OCI-LY1 (cell line): Measurements from ENCODE around the gene SOAT1.

Source experiments
- H2AFZ ChIP-seq: fragments of 200-600 bp; sonication (generic), shearing (Covaris generic); 2 replicates; pipeline ENCODE4 v1.6.0; 2014; ENCODE audit warnings: antibody characterized with exemption, mild to moderate bottlenecking, low read length
- H3F3A ChIP-seq: fragments of 200-600 bp; sonication (generic), shearing (Covaris generic); 2 replicates; pipeline ENCODE4 v1.6.0; 2014; ENCODE audit warnings: mild to moderate bottlenecking, antibody characterized with exemption, low read length, moderate library complexity; ENCODE audit not compliant: insufficient read depth
- H3K27ac ChIP-seq: fragments of 200-600 bp; sonication (generic); 2 replicates; pipeline ENCODE4 v1.5.1; 2014; ENCODE audit warnings: low read length, mixed run types, mild to moderate bottlenecking, low read depth; ENCODE audit not compliant: poor library complexity, severe bottlenecking
- H3K27me3 ChIP-seq: fragments of 200-600 bp; sonication (generic); 2 replicates; pipeline ENCODE4 v1.6.0; 2014; ENCODE audit warnings: antibody characterized with exemption, mild to moderate bottlenecking, low read length, moderate library complexity; ENCODE audit not compliant: insufficient read depth
- H3K36me3 ChIP-seq: fragments of 200-600 bp; sonication (generic); 2 replicates; pipeline ENCODE4 v1.6.1; 2014; ENCODE audit warnings: mild to moderate bottlenecking, antibody characterized with exemption, low read length, moderate library complexity, mixed read lengths; ENCODE audit not compliant: insufficient read depth
- H3K4me1 ChIP-seq: fragments of 200-600 bp; sonication (generic); 2 replicates; pipeline ENCODE4 v1.5.1; 2014; ENCODE audit warnings: mild to moderate bottlenecking, low read length, moderate library complexity; ENCODE audit not compliant: insufficient read depth, severe bottlenecking
- H3K4me2 ChIP-seq: fragments of 200-600 bp; sonication (generic), shearing (Covaris generic); 2 replicates; pipeline ENCODE4 v1.6.1; 2014; ENCODE audit warnings: low read length
- H3K4me3 ChIP-seq: fragments of 200-600 bp; sonication (generic); 2 replicates; pipeline ENCODE4 v1.5.1; 2014; ENCODE audit warnings: low read length, low read depth, mild to moderate bottlenecking, mixed read lengths; ENCODE audit not compliant: poor library complexity, severe bottlenecking
- H3K79me2 ChIP-seq: fragments of 200-600 bp; shearing (Covaris generic); 2 replicates; pipeline ENCODE4 v1.6.1; 2016; ENCODE audit warnings: mixed run types, low read length, mixed read lengths; ENCODE audit not compliant: insufficient read depth
- H3K9ac ChIP-seq: fragments of 200-600 bp; sonication (generic), shearing (Covaris generic); 2 replicates; pipeline ENCODE4 v1.6.1; 2014; ENCODE audit warnings: mild to moderate bottlenecking, low read length, mixed read lengths
- H3K9me2 ChIP-seq: fragments of 200-600 bp; sonication (generic), shearing (Covaris generic); 2 replicates; pipeline ENCODE4 v1.6.1; 2014; ENCODE audit warnings: low read depth, mild to moderate bottlenecking, low read length, mixed read lengths
- H3K9me3 ChIP-seq: fragments of 200-600 bp; shearing (Covaris generic); 2 replicates; pipeline ENCODE4 v1.6.1; 2014; ENCODE audit warnings: low read length, mixed read lengths
- H4K20me1 ChIP-seq: fragments of 200-600 bp; sonication (generic), shearing (Covaris generic); 2 replicates; pipeline ENCODE4 v1.6.0; 2016; ENCODE audit warnings: mild to moderate bottlenecking, low read length; ENCODE audit not compliant: insufficient read depth
- EZH2 ChIP-seq: fragments of 200-600 bp; sonication (generic), shearing (Covaris generic); IDR thresholded peaks from 2 replicates; pipeline ENCODE4 v1.8.0; 2017; ENCODE audit warnings: borderline replicate concordance, mixed run types, mild to moderate bottlenecking, antibody characterized with exemption, low read length, moderate library complexity, mixed read lengths
- TF ChIP-seq, protein P1 (sequence below): fragments of 200-600 bp; sonication (generic), shearing (Covaris generic); IDR thresholded peaks from 2 replicates; pipeline ENCODE4 v1.5.1; 2017; ENCODE audit warnings: mild to moderate bottlenecking, antibody characterized with exemption, low read length, moderate library complexity, mixed read lengths

SOAT1 gene

DNA sequence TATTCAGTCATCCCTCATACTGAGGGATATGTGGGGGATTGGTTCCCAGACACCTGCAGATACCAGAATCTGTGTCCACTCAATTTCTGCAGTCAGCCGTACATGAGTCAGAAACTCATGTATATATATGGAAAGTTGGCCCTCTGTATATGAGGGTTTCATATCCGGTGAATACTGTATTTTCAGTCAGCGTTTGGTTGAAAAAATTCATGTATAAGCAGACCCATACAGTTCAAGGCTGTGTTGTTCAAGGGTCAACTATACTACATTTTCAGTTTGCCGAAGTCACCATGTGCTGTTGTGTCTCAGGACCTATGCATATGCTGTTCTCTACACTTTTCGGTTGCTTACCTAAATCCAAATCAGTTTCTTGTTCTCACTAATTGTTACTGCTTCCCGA, 82.6 kb downstream of the SOAT1 start:
- H2AFZ ChIP-seq: no peak overlapping the region
- H3K4me2 ChIP-seq: no peak overlapping the region
- H3K4me3 ChIP-seq: no peak overlapping the region
- no peaks in the 10 kb centered on the region for H3K9me2 ChIP-seq
- no peaks in the 10 kb centered on the region for H3K27me3 ChIP-seq
- H4K20me1 ChIP-seq: no peaks in the 10 kb centered on the region
- H3K27ac ChIP-seq: no peak overlapping the region
- H3K36me3 ChIP-seq: no peaks in the 10 kb centered on the region
- H3K9me3 ChIP-seq: no peaks in the 10 kb centered on the region
- no peaks in the 10 kb centered on the region for H3K79me2 ChIP-seq
- no peaks in the 10 kb centered on the region for H3F3A ChIP-seq
- no peak overlapping the region for H3K9ac ChIP-seq
- no peaks in the 10 kb centered on the region for H3K4me1 ChIP-seq
- no peak for TF ChIP-seq EZH2
- TF ChIP-seq, protein P1, sequence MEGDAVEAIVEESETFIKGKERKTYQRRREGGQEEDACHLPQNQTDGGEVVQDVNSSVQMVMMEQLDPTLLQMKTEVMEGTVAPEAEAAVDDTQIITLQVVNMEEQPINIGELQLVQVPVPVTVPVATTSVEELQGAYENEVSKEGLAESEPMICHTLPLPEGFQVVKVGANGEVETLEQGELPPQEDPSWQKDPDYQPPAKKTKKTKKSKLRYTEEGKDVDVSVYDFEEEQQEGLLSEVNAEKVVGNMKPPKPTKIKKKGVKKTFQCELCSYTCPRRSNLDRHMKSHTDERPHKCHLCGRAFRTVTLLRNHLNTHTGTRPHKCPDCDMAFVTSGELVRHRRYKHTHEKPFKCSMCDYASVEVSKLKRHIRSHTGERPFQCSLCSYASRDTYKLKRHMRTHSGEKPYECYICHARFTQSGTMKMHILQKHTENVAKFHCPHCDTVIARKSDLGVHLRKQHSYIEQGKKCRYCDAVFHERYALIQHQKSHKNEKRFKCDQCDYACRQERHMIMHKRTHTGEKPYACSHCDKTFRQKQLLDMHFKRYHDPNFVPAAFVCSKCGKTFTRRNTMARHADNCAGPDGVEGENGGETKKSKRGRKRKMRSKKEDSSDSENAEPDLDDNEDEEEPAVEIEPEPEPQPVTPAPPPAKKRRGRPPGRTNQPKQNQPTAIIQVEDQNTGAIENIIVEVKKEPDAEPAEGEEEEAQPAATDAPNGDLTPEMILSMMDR: no peak

GRCh38 chr1:179380299-179380698, 86.7 kb downstream of the SOAT1 start:
- H3K9me3 ChIP-seq: no peaks in the 10 kb centered on the region
- no peaks in the 10 kb centered on the region for H4K20me1 ChIP-seq
- no peak overlapping the region for H3K9ac ChIP-seq
- H3K4me1 ChIP-seq: no peaks in the 10 kb centered on the region
- no peak overlapping the region for H3K4me3 ChIP-seq
- no peaks in the 10 kb centered on the region for H3F3A ChIP-seq
- no peaks in the 10 kb centered on the region for H3K27me3 ChIP-seq
- no peak overlapping the region for H3K27ac ChIP-seq
- H3K79me2 ChIP-seq: no peaks in the 10 kb centered on the region
- H3K4me2 ChIP-seq: no peak overlapping the region
- H3K36me3 ChIP-seq: no peaks in the 10 kb centered on the region
- TF ChIP-seq, protein P1: no peak
- no peaks in the 10 kb centered on the region for H3K9me2 ChIP-seq
- H2AFZ ChIP-seq: no peak overlapping the region

GRCh38 chr1:179384027-179384426, 90.4 kb downstream of the SOAT1 start:
- Histone ChIP-seq H3F3A (no peaks in the 10 kb centered on the region), H3K36me3 (no peaks in the 10 kb centered on the region), H3K4me3 (no peak overlapping the region), H3K4me1 (no peaks in the 10 kb centered on the region), H3K9me3 (no peaks in the 10 kb centered on the region), H3K27me3 (no peaks in the 10 kb centered on the region), H3K27ac (no peak overlapping the region), H4K20me1 (no peaks in the 10 kb centered on the region), H3K9ac (no peak overlapping the region), H3K79me2 (no peaks in the 10 kb centered on the region), H3K9me2 (no peaks in the 10 kb centered on the region), H3K4me2 (no peak overlapping the region), H2AFZ (no peak overlapping the region)
- TF ChIP-seq EZH2: no peak
- TF ChIP-seq, protein P1: no peak
